ENCODE data around the gene AP3S2. TPM values are rescaled to one million over a fixed set of nuclear protein-coding genes. Genes with fewer than 3 reads are reported as not detected.

AP3S2 gene
- total RNA-seq, 1 experiment from 2014 or later = 35.7 TPM

DNA sequence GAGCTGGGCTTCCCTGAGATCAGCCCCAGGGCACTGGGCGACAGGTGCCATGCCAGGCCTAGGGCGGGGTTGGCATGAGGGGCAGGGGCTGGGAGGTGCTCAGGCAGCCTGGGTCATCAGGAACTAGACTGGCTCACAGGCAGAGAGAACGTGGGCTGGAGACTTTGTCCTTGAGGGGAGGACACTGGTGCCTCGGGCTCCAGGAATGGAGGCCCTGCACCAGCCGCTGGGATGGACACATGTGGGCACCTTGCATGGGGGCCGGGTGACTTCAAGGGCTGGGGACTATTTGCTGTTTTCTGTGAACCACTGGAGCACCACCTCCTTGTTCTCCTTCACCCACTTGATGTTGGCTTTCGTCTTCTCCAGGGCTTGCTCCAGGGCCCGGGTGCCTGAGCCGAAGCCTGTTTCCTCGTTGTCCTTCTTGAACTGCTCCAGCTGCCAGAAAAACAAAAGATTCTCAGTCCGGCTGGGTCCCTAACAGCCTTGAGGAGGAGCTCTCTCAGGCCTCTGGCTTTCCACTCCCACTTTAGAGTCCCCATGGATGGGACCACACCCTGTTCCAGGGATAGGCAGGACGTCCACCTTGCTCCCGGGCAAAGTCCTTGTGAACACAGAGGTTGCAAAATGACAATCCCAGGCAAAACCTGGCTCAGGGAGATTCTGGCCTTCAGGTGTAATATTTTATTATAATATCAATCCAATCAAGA lies 108.6 kb downstream of the AP3S2 start:
- ChIA-PET CTCF (interaction anchor here (1.2 to 3.5 kb wide), 2 partner anchors 90 to 113 kb away, joined by 3 to 19 read pairs; no protein-coding TSS in a partner anchor), POLR2A (no interaction called here)
- Mint-ChIP-seq H3K9me3 (peaks cover 10% of the 10 kb centered on the region), H3K4me1 (peaks cover 23% of the 10 kb centered on the region), H3K27me3 (ENCODE audit: low read depth) (peaks cover 9% of the 10 kb centered on the region), H3K36me3 (peaks cover 8% of the 10 kb centered on the region), H3K27ac (no peak overlapping the region), H3K4me3 (no peak overlapping the region)
- TF ChIP-seq TEAD1 (CRISPR knock-in tag; IDR thresholded peaks at IDR 0.05) = no peak
- TF ChIP-seq, protein P1, sequence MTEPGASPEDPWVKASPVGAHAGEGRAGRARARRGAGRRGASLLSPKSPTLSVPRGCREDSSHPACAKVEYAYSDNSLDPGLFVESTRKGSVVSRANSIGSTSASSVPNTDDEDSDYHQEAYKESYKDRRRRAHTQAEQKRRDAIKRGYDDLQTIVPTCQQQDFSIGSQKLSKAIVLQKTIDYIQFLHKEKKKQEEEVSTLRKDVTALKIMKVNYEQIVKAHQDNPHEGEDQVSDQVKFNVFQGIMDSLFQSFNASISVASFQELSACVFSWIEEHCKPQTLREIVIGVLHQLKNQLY (CRISPR knock-in tag; IDR thresholded peaks at IDR 0.05) = no peak
- TF ChIP-seq MYBL2 (CRISPR knock-in tag; IDR thresholded peaks at IDR 0.05) = no peak
- TF ChIP-seq SOX15 (CRISPR knock-in tag; IDR thresholded peaks at IDR 0.05) = no peak
- TF ChIP-seq, protein P2, sequence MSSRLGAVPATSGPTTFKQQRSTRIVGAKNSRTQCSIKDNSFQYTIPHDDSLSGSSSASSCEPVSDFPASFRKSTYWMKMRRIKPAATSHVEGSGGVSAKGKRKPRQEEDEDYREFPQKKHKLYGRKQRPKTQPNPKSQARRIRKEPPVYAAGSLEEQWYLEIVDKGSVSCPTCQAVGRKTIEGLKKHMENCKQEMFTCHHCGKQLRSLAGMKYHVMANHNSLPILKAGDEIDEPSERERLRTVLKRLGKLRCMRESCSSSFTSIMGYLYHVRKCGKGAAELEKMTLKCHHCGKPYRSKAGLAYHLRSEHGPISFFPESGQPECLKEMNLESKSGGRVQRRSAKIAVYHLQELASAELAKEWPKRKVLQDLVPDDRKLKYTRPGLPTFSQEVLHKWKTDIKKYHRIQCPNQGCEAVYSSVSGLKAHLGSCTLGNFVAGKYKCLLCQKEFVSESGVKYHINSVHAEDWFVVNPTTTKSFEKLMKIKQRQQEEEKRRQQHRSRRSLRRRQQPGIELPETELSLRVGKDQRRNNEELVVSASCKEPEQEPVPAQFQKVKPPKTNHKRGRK (CRISPR knock-in tag; IDR thresholded peaks at IDR 0.05; ENCODE audit: borderline replicate concordance) = no peak
- TF ChIP-seq, protein P3, sequence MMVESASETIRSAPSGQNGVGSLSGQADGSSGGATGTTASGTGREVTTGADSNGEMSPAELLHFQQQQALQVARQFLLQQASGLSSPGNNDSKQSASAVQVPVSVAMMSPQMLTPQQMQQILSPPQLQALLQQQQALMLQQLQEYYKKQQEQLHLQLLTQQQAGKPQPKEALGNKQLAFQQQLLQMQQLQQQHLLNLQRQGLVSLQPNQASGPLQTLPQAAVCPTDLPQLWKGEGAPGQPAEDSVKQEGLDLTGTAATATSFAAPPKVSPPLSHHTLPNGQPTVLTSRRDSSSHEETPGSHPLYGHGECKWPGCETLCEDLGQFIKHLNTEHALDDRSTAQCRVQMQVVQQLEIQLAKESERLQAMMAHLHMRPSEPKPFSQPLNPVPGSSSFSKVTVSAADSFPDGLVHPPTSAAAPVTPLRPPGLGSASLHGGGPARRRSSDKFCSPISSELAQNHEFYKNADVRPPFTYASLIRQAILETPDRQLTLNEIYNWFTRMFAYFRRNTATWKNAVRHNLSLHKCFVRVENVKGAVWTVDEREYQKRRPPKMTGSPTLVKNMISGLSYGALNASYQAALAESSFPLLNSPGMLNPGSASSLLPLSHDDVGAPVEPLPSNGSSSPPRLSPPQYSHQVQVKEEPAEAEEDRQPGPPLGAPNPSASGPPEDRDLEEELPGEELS (CRISPR knock-in tag; IDR thresholded peaks at IDR 0.05) = no peak
- TF ChIP-seq NFYB (CRISPR knock-in tag; conservative IDR thresholded peaks at IDR 0.05; ENCODE audit: low read depth) = no peak
- TF ChIP-seq NR2C2 (CRISPR knock-in tag; IDR thresholded peaks at IDR 0.05) = no peak
- TF ChIP-seq, protein P4, sequence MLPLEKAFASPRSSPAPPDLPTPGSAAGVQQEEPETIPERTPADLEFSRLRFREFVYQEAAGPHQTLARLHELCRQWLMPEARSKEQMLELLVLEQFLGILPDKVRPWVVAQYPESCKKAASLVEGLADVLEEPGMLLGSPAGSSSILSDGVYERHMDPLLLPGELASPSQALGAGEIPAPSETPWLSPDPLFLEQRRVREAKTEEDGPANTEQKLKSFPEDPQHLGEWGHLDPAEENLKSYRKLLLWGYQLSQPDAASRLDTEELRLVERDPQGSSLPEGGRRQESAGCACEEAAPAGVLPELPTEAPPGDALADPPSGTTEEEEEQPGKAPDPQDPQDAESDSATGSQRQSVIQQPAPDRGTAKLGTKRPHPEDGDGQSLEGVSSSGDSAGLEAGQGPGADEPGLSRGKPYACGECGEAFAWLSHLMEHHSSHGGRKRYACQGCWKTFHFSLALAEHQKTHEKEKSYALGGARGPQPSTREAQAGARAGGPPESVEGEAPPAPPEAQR (CRISPR knock-in tag; IDR thresholded peaks at IDR 0.05) = no peak
- ATAC-seq = no peak
- DNase-seq (ENCODE audit: low spot score) = no peak

DNA sequence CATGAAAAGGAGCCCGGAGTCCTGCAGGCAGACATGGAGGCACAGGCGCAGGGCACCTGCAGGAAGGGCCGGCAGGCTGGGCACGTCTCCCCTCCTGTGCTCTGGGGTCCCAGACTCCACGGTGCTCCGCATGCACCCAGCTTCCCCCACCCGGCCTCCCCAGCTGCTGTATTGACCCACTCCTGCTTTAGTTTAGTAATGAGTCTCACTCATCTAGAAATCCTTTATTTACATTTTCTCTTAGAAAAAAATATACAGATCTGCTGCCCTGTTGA lies 109.2 kb downstream of the AP3S2 start:
- Mint-ChIP-seq H3K4me3 (no peak overlapping the region), H3K36me3 (peaks cover 8% of the 10 kb centered on the region), H3K27me3 (ENCODE audit: low read depth) (peaks cover 9% of the 10 kb centered on the region), H3K27ac (no peak overlapping the region), H3K9me3 (peaks cover 10% of the 10 kb centered on the region), H3K4me1 (peaks cover 23% of the 10 kb centered on the region)
- POLR2A ChIA-PET = no interaction called here
- ATAC-seq (no peak), DNase-seq (ENCODE audit: low spot score) (no peak)
- TF ChIP-seq, protein P5, sequence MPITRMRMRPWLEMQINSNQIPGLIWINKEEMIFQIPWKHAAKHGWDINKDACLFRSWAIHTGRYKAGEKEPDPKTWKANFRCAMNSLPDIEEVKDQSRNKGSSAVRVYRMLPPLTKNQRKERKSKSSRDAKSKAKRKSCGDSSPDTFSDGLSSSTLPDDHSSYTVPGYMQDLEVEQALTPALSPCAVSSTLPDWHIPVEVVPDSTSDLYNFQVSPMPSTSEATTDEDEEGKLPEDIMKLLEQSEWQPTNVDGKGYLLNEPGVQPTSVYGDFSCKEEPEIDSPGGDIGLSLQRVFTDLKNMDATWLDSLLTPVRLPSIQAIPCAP (CRISPR knock-in tag; IDR thresholded peaks at IDR 0.05) = no peak
- no peak for TF ChIP-seq ZNF138 (CRISPR knock-in tag; conservative IDR thresholded peaks at IDR 0.05)
- TF ChIP-seq, protein P6, sequence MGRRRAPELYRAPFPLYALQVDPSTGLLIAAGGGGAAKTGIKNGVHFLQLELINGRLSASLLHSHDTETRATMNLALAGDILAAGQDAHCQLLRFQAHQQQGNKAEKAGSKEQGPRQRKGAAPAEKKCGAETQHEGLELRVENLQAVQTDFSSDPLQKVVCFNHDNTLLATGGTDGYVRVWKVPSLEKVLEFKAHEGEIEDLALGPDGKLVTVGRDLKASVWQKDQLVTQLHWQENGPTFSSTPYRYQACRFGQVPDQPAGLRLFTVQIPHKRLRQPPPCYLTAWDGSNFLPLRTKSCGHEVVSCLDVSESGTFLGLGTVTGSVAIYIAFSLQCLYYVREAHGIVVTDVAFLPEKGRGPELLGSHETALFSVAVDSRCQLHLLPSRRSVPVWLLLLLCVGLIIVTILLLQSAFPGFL (CRISPR knock-in tag; IDR thresholded peaks at IDR 0.05; ENCODE audit: borderline replicate concordance) = no peak
- CTCF ChIA-PET = interaction anchor here (1.2 to 3.5 kb wide), 3 partner anchors 24 to 112 kb away, joined by 3 to 33 read pairs (median 19); no protein-coding TSS in a partner anchor
